Stimulated activated CD4-positive, alpha-beta T cell treated with anti-CD3 and anti-CD28 coated beads, Interleukin-12 subunit alpha, Interleukin-12 subunit beta, amount 100 ng/mL, for 48 hours (primary cell): ENCODE results near the gene SYS1.
A peak's percentile ranks its signal among the peaks of the same experiment; 100 is the strongest.

ENCODE experiments used
- DNase-seq, 3 donors: peaks; one replicate each; pipeline ENCODE4 v3.0.0-alpha.2; 2020; ENCODE audit warnings: low read depth in 2 of 3, low spot score in 1 of 3

Gene SYS1

GRCh38 chr20:45413479-45413878 is 50.5 kb downstream of the SYS1 start:
- DNase-seq: no peak

DNA sequence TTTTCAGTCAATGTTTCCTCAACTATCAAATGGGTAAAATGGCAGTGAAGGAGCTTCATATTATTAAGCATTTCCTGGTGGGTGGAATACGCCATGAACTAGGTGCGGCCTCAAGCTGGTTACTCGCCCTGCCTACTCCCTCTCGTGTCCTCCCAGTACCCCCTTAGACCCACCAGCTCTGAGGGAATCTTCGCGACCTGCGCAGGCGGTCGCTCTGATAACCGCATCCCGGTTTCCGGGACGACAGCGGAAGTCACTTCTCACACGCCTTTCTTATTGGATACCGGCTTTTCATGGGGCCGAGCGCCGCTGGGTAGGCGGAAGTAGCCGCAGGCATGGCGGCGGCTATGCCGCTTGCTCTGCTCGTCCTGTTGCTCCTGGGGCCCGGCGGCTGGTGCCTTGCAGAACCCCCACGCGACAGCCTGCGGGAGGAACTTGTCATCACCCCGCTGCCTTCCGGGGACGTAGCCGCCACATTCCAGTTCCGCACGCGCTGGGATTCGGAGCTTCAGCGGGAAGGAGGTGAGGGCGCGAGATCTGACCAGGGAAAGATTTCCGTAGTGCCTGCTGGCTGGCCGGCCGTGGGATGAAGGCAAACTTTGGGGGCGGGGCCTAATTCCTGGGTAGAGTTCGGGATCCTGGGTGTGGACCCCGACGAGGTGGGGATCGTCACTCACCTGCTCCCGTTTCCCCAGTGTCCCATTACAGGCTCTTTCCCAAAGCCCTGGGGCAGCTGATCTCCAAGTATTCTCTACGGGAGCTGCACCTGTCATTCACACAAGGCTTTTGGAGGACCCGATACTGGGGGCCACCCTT is 53.1 kb downstream of the SYS1 start, which contains the start of gene PIGT:
Gene PIGT, plus strand, starts transcription at position 320 of the 816 bp plus-strand sequence. Its CDS starts 16 bp downstream, at position 336.
- DNase-seq: peak; percentile 79 to 81 (median 81)

GRCh38 chr20:45416917-45417316 is 54.0 kb downstream of the SYS1 start:
- DNase-seq: no peak
